Left colon (tissue), 2 donors: ENCODE results near the gene DNAJC21. TPM values are rescaled to one million over a fixed set of nuclear protein-coding genes. Genes with fewer than 3 reads are reported as not detected.

Experiments
- ATAC-seq: fragments of 200-7000 bp; cut with Tn5 transposase; one replicate; pipeline ENCODE4 v1.9.1; 2020; ENCODE audit warnings: mild to moderate bottlenecking, moderate library complexity
- DNase-seq, 2 donors: peaks; one replicate each; pipeline ENCODE4 v3.0.0-alpha.2; 2020
- intact Hi-C, 2 donors: fragments of 100-400 bp; cut with DNase I in 1 of 2; cut with micrococcal nuclease in 1 of 2; formaldehyde crosslinking; loops; one replicate each; pipeline versions ENCODE4 v1.11.2 to v1.14.0; 2022; cut with DNase I, micrococcal nuclease
- long read RNA-seq: library from polyadenylated mRNA; unstranded; transcript quantifications from one replicate; pipeline ENCODE4 v2.0.0, GENCODE V29; 2021
- total RNA-seq, 2 donors: library from RNA; stranded (reverse); fragmentation: NEBNext Ultra II Directional; extraction: Animal tissue kit (Norgen Biotek cat#: 25700); gene quantifications; one replicate each; pipeline ENCODE4 v1.2.1, GENCODE V29; 2021
- donor health status: DM: no; HTN: no; CAD: no.
- donor health status: DM: yes; HTN: yes; CAD: no.

Gene DNAJC21
- 10 to 100 TPM; 37.9 to 40.0 TPM for total RNA-seq
- long read RNA-seq, full-length matches to known transcripts, result 18 of 54 reads
- long read RNA-seq, partial matches to known transcripts, result 21 of 54 reads
- long read RNA-seq, other reads (novel, unspliced or antisense), result 15 of 54 reads

- ATAC-seq, result peak; percentile 91
- intact Hi-C loops, result no loop called here
- DNase-seq, result peak; percentile 98
Observed at GRCh38 chr5:34929134-34929719, at the start of gene DNAJC21. Gene DNAJC21 (plus strand): TSS chr5:34929559. CDS start chr5:34929820, 261 bp downstream.

GRCh38 chr5:34881246-34881645 lies 48.1 kb upstream of the DNAJC21 start:
- DNase-seq, result no peak
- ATAC-seq, result no peak
- intact Hi-C loops, result no loop called here

- ATAC-seq, result no peak
- intact Hi-C loops, result no loop called here
- DNase-seq, result no peak
Observed at GRCh38 chr5:34886392-34887119, 42.8 kb upstream of the DNAJC21 start.

GRCh38 chr5:34889394-34889793 lies 40.0 kb upstream of the DNAJC21 start:
- DNase-seq, result no peak
- ATAC-seq, result no peak
- intact Hi-C loops, result no loop called here

GRCh38 chr5:34891981-34892380 lies 37.4 kb upstream of the DNAJC21 start:
- ATAC-seq (no peak), DNase-seq (no peak)
- intact Hi-C loops, result no loop called here

- DNase-seq (no peak), ATAC-seq (no peak)
- intact Hi-C loops, result no loop called here
Observed at GRCh38 chr5:34892414-34892813, 36.9 kb upstream of the DNAJC21 start.

GRCh38 chr5:34894716-34895115 lies 34.6 kb upstream of the DNAJC21 start:
- ATAC-seq (no peak), DNase-seq (no peak)
- intact Hi-C loops, result loop anchor here in 1 of 2 donors (5.0 kb wide), 1 partner anchor 407 kb away; no protein-coding TSS in a partner anchor

- ATAC-seq (no peak), DNase-seq (no peak)
- intact Hi-C loops, result loop anchor here in 1 of 2 donors (5.0 kb wide), 1 partner anchor 409 kb away; no protein-coding TSS in a partner anchor
Observed at GRCh38 chr5:34895641-34896419, 33.5 kb upstream of the DNAJC21 start.

GRCh38 chr5:34897646-34898045 lies 31.7 kb upstream of the DNAJC21 start:
- ATAC-seq (no peak), DNase-seq (no peak)
- intact Hi-C loops, result loop anchor here in 1 of 2 donors (2.0 to 5.0 kb wide), 2 partner anchors 375 to 410 kb away; no protein-coding TSS in a partner anchor

GRCh38 chr5:34898258-34898895 lies 31.0 kb upstream of the DNAJC21 start:
- DNase-seq, result peak; percentile 49 to 70
- ATAC-seq, result peak; percentile 92

GRCh38 chr5:34899066-34899465 lies 30.3 kb upstream of the DNAJC21 start:
- intact Hi-C loops, result loop anchor here in 1 of 2 donors (2.0 to 5.0 kb wide), 2 partner anchors 376 to 412 kb away; no protein-coding TSS in a partner anchor
- ATAC-seq (no peak), DNase-seq (no peak)

More at GRCh38 chr5:34898258-34898895, 31.0 kb upstream of the DNAJC21 start:
- intact Hi-C loops, result loop anchor here in 1 of 2 donors (2.0 to 5.0 kb wide), 2 partner anchors 376 to 411 kb away; no protein-coding TSS in a partner anchor

GRCh38 chr5:34900652-34901051 lies 28.7 kb upstream of the DNAJC21 start:
- intact Hi-C loops, result no loop called here
- no peak for ATAC-seq
- no peak for DNase-seq

GRCh38 chr5:34903260-34903659 lies 26.1 kb upstream of the DNAJC21 start:
- ATAC-seq (no peak), DNase-seq (no peak)
- intact Hi-C loops, result no loop called here

GRCh38 chr5:34905564-34905963 lies 23.8 kb upstream of the DNAJC21 start:
- DNase-seq (no peak), ATAC-seq (no peak)
- intact Hi-C loops, result no loop called here

- DNase-seq, result no peak
- intact Hi-C loops, result no loop called here
- ATAC-seq, result no peak
Observed at GRCh38 chr5:34913072-34913471, 16.3 kb upstream of the DNAJC21 start.

GRCh38 chr5:34914671-34915138 lies 14.7 kb upstream of the DNAJC21 start:
- DNase-seq (peak; percentile 33 to 53), ATAC-seq (peak; percentile 20)
- intact Hi-C loops, result no loop called here

- intact Hi-C loops, result no loop called here
- ATAC-seq (peak; percentile 99), DNase-seq (peak; percentile 97)
Observed at GRCh38 chr5:34915139-34915855, 14.1 kb upstream of the DNAJC21 start, which contains the start of the genes BRIX1 and RAD1. Gene BRIX1 (plus strand): TSS chr5:34915711. CDS start chr5:34915739, 28 bp downstream. Gene RAD1 (minus strand): TSS chr5:34915504. CDS start chr5:34914892, 612 bp downstream.

- intact Hi-C loops, result no loop called here
- ATAC-seq, result peak; percentile 14
- DNase-seq, result no peak
Observed at GRCh38 chr5:34915856-34916192, 13.5 kb upstream of the DNAJC21 start.
